Astrocyte (in vitro differentiated cells and primary cell): Measurements from ENCODE around the gene NDUFA8.

Experiments used
- EZH2 ChIP-seq: IDR thresholded peaks from 2 replicates; pipeline ENCODE4 v1.6.1; 2012; ENCODE audit warnings: mild to moderate bottlenecking, low read length, inconsistent platforms; ENCODE audit not compliant: insufficient read depth
- TF ChIP-seq, protein P1 (sequence below): IDR thresholded peaks from 2 replicates; pipeline ENCODE4 v1.5.1; 2011; ENCODE audit warnings: low read depth, mild to moderate bottlenecking, inconsistent platforms, low read length, moderate library complexity; ENCODE audit not compliant: insufficient read depth

DNA sequence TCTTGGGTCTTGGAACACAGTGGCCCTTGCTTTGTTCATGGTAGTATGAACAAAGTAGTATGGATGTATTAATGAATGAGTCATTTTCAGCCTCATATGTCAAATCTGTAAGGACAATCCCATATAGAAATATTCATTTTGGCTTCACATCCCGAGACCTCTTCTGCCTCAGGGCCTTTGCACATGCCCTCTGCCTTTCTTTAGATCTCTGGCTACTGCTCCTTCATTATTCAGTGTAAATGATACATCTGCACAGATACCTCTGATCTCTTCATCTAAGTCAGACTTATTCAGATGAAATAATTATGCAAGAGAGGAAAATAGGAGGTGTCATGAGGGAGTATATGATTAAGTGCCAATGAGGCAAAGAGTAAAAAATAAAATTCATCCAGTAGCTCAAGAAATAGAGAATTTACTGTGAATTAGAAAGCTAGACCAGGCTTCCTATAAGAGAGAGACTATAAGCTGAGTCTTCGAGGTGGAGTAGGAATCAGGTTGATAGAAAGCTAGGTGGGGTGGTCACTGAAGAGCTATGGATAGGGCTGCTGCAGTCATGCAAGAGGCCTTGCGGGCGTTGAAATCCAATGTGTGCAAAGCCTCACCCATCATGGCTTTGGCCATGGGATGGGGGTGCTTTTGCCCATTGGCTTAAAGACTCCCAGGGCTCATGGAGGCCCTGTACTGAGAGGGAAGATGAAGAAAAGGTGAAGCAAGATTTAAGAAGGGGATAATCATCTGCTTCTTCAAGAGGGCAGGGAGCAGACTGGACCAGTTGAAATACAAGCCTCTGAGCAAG is 62.8 kb downstream of the NDUFA8 start:
- TF ChIP-seq, protein P1, sequence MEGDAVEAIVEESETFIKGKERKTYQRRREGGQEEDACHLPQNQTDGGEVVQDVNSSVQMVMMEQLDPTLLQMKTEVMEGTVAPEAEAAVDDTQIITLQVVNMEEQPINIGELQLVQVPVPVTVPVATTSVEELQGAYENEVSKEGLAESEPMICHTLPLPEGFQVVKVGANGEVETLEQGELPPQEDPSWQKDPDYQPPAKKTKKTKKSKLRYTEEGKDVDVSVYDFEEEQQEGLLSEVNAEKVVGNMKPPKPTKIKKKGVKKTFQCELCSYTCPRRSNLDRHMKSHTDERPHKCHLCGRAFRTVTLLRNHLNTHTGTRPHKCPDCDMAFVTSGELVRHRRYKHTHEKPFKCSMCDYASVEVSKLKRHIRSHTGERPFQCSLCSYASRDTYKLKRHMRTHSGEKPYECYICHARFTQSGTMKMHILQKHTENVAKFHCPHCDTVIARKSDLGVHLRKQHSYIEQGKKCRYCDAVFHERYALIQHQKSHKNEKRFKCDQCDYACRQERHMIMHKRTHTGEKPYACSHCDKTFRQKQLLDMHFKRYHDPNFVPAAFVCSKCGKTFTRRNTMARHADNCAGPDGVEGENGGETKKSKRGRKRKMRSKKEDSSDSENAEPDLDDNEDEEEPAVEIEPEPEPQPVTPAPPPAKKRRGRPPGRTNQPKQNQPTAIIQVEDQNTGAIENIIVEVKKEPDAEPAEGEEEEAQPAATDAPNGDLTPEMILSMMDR = no peak
- no peak for TF ChIP-seq EZH2
